Osteoblast (primary cell): Measurements from ENCODE around the gene ASNSD1. TPM values are rescaled to one million over a fixed set of nuclear protein-coding genes. Genes with fewer than 3 reads are reported as not detected.

ENCODE experiments used
- DNase-seq: peaks from one replicate; pipeline ENCODE4 v3.0.0; 2011; ENCODE audit warnings: low spot score, mixed read lengths; ENCODE audit not compliant: insufficient read length; ENCODE audit errors: missing footprints
- H2AFZ ChIP-seq: 2 replicates; pipeline ENCODE4 v1.6.0; 2011; ENCODE audit warnings: mild to moderate bottlenecking, low read length
- H3K27ac ChIP-seq: 2 replicates; pipeline ENCODE4 v1.5.1; 2011; ENCODE audit warnings: mild to moderate bottlenecking, low read depth, low read length, moderate library complexity
- H3K27me3 ChIP-seq: 2 replicates; pipeline ENCODE4 v1.6.0; 2012; ENCODE audit warnings: mild to moderate bottlenecking, control low read depth, inconsistent platforms, low read length, moderate library complexity; ENCODE audit not compliant: insufficient read depth
- H3K36me3 ChIP-seq: 2 replicates; pipeline ENCODE4 v1.5.1; 2011; ENCODE audit warnings: mild to moderate bottlenecking, low read length, control low read depth, moderate library complexity; ENCODE audit not compliant: insufficient read depth
- H3K4me1 ChIP-seq: 2 replicates; pipeline ENCODE4 v1.5.1; 2011; ENCODE audit warnings: mild to moderate bottlenecking, low read length, control low read depth, moderate library complexity; ENCODE audit not compliant: insufficient read depth
- H3K4me2 ChIP-seq: 2 replicates; pipeline ENCODE4 v1.6.0; 2011; ENCODE audit warnings: mild to moderate bottlenecking, low read length; ENCODE audit not compliant: insufficient read depth
- H3K4me3 ChIP-seq: fragments of 200-600 bp; sonication (generic); 3 replicates; pipeline ENCODE4 v1.5.1; 2012; ENCODE audit warnings: mild to moderate bottlenecking, low read length, inconsistent platforms; ENCODE audit not compliant: insufficient read depth
- H3K79me2 ChIP-seq: 2 replicates; pipeline ENCODE4 v1.6.0; 2012; ENCODE audit warnings: mild to moderate bottlenecking, low read length, control low read depth, inconsistent platforms; ENCODE audit not compliant: insufficient read depth
- H3K9me3 ChIP-seq: 2 replicates; pipeline ENCODE4 v1.5.1; 2011; ENCODE audit warnings: low read depth, low read length, control low read depth
- H4K20me1 ChIP-seq: 2 replicates; pipeline ENCODE4 v1.6.0; 2012; ENCODE audit warnings: mild to moderate bottlenecking, low read length, control low read depth; ENCODE audit not compliant: insufficient read depth
- CTCF ChIP-seq: IDR thresholded peaks from 2 replicates; pipeline ENCODE4 v1.5.1; 2011; ENCODE audit warnings: mild to moderate bottlenecking, low read depth, low read length, moderate library complexity; ENCODE audit errors: extremely low read depth
- total RNA-seq: library from RNA; depleted of rRNA; stranded (reverse); fragments of >200 nt; gene quantifications from 2 replicates; pipeline ENCODE4 v1.2.3, GENCODE V29; 2012

ASNSD1 gene
- total RNA-seq, 1 donor, result 81.8 TPM

DNA sequence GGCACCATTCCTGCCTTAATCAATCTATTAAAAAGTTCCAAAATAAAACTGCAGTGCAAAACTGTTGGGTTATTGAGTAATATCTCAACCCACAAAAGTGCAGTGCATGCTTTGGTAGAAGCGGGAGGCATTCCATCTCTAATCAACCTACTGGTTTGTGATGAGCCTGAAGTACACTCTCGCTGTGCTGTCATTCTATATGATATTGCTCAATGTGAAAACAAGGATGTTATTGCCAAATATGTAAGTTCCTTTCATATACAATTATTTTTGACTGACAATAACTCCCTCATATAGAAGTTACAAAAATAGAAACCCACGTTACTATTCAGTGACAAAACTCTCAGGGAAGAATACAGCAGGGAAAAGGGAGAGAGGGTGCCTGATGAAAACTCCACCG lies 58.3 kb downstream of the ASNSD1 start:
- no peak overlapping the region for H3K4me3 ChIP-seq
- H3K4me2 ChIP-seq, result no peak overlapping the region
- no peaks in the 10 kb centered on the region for H3K27me3 ChIP-seq
- no peak for DNase-seq
- no peaks in the 10 kb centered on the region for H4K20me1 ChIP-seq
- H3K9me3 ChIP-seq, result no peaks in the 10 kb centered on the region
- TF ChIP-seq CTCF, result no peak
- H3K4me1 ChIP-seq, result no peaks in the 10 kb centered on the region
- H3K36me3 ChIP-seq, result no peaks in the 10 kb centered on the region
- H3K79me2 ChIP-seq, result no peaks in the 10 kb centered on the region
- H2AFZ ChIP-seq, result no peak overlapping the region
- H3K27ac ChIP-seq, result no peak overlapping the region

Other genes with a start within 250 kb of the ASNSD1 start
- 36.2 and 37.7 TPM in 2 replicates for gene WDR75, start 220.0 kb upstream of the ASNSD1 start, total RNA-seq
- 10.9 and 13.6 TPM in 2 replicates for gene SLC40A1, start 80.7 kb upstream of the ASNSD1 start, total RNA-seq
- 14.1 TPM in 2 replicates for gene ANKAR, start 13.2 kb downstream of the ASNSD1 start, total RNA-seq
- 7.2 and 9.4 TPM in 2 replicates for gene OSGEPL1, start 101.3 kb downstream of the ASNSD1 start, total RNA-seq
- 42.3 and 46.3 TPM in 2 replicates for gene ORMDL1, start 122.9 kb downstream of the ASNSD1 start, total RNA-seq
- 29.3 and 30.6 TPM in 2 replicates for gene PMS1, start 123.0 kb downstream of the ASNSD1 start, total RNA-seq